Measurements from ENCODE around the gene CRB3. TPM values are rescaled to one million over a fixed set of nuclear protein-coding genes. Genes with fewer than 3 reads are reported as not detected.

Gene CRB3
- polyA plus RNA-seq, 1 experiment, result not detected

GRCh38 chr19:6481541-6482342 lies 17.7 kb downstream of the CRB3 start, which contains the start of gene DENND1C:
Gene DENND1C, minus strand, starts transcription at chr19:6481787. Its CDS starts 92 bp downstream, at chr19:6481695.
- H3K27ac ChIP-seq (ENCODE audit: low read depth, low read length), result no peak within 1 kb of the TSS
- H3K4me3 ChIP-seq (ENCODE audit: low read depth, low read length), result no peak within 1 kb of the TSS
- ChIA-PET POLR2A (no interaction called here), CTCF (interaction anchor here (1.1 kb wide), 1 partner anchor 381 kb away, joined by 7 read pairs; no protein-coding TSS in a partner anchor)
- TF ChIP-seq CTCF (IDR thresholded peaks at IDR 0.05; ENCODE audit: low read depth, low read length), result peak; percentile 51
- no peaks in the 10 kb centered on the region for H3K27me3 ChIP-seq (ENCODE audit: control insufficient read depth, insufficient read depth, low read length)
- peaks cover 7% of the 10 kb centered on the region; the same call in 1 of the 2 replicates for H3K9me3 ChIP-seq (ENCODE audit: control insufficient read depth, insufficient read depth, low read length)
- no peak for DNase-seq (ENCODE audit: low read depth, low spot score)

- no peak overlapping the region for H3K27ac ChIP-seq (ENCODE audit: low read depth, low read length)
- no peak for TF ChIP-seq CTCF (IDR thresholded peaks at IDR 0.05; ENCODE audit: low read depth, low read length)
- H3K27me3 ChIP-seq (ENCODE audit: control insufficient read depth, insufficient read depth, low read length), result no peaks in the 10 kb centered on the region
- H3K9me3 ChIP-seq (ENCODE audit: control insufficient read depth, insufficient read depth, low read length), result peaks cover 2% of the 10 kb centered on the region; the same call in 1 of the 2 replicates
- CTCF ChIA-PET, result no interaction called here
- no peak overlapping the region for H3K4me3 ChIP-seq (ENCODE audit: low read depth, low read length)
- POLR2A ChIA-PET, result no interaction called here
- no peak for DNase-seq (ENCODE audit: low read depth, low spot score)
Measured at GRCh38 chr19:6482343-6482686, 18.2 kb downstream of the CRB3 start.

GRCh38 chr19:6483235-6483634 lies 19.2 kb downstream of the CRB3 start:
- no peak overlapping the region for H3K27ac ChIP-seq (ENCODE audit: low read depth, low read length)
- no peak overlapping the region for H3K4me3 ChIP-seq (ENCODE audit: low read depth, low read length)
- no peak for TF ChIP-seq CTCF (IDR thresholded peaks at IDR 0.05; ENCODE audit: low read depth, low read length)
- CTCF ChIA-PET, result no interaction called here
- POLR2A ChIA-PET, result no interaction called here
- peaks cover 2% of the 10 kb centered on the region; the same call in 1 of the 2 replicates for H3K9me3 ChIP-seq (ENCODE audit: control insufficient read depth, insufficient read depth, low read length)
- no peak for DNase-seq (ENCODE audit: low read depth, low spot score)
- H3K27me3 ChIP-seq (ENCODE audit: control insufficient read depth, insufficient read depth, low read length), result no peaks in the 10 kb centered on the region

GRCh38 chr19:6484230-6484629 lies 20.2 kb downstream of the CRB3 start:
- ChIA-PET POLR2A (no interaction called here), CTCF (no interaction called here)
- H3K9me3 ChIP-seq (ENCODE audit: control insufficient read depth, insufficient read depth, low read length), result no peaks in the 10 kb centered on the region

More at GRCh38 chr19:6484230-6484629, 20.2 kb downstream of the CRB3 start:
- Histone ChIP-seq H3K4me3 (ENCODE audit: low read depth, low read length) (no peak overlapping the region), H3K27me3 (ENCODE audit: control insufficient read depth, insufficient read depth, low read length) (no peaks in the 10 kb centered on the region), H3K27ac (ENCODE audit: low read depth, low read length) (no peak overlapping the region)
- no peak for DNase-seq (ENCODE audit: low read depth, low spot score)
- TF ChIP-seq CTCF (IDR thresholded peaks at IDR 0.05; ENCODE audit: low read depth, low read length), result no peak

Measured in AG04450 (cell line).